T47D (cell line): Measurements from ENCODE around the gene DSG2.
"Not testable (repeated sequence)": the region's sequence is repeated elsewhere in the genome, so short reads cannot be mapped to it uniquely, and the experiment has no call there.

Experiments used
- DNase-seq, 2 experiments: peaks; one replicate each; pipeline versions ENCODE4 v3.0.0 to v3.0.0-alpha.2; 2011 to 2012; ENCODE audit warnings: low read depth in 1 of 2, low spot score in 1 of 2
- JUND ChIP-seq: IDR thresholded peaks from 2 replicates; pipeline ENCODE4 v1.6.1; 2012; ENCODE audit warnings: low read depth
- in situ Hi-C: cut with HindIII; loops from 2 replicates; pipeline ENCODE4 v1.10.0; 2016; ENCODE audit warnings: low sequenced_read_pairs, low pct_unique_long_range_greater_than_20kb

Gene DSG2

DNA sequence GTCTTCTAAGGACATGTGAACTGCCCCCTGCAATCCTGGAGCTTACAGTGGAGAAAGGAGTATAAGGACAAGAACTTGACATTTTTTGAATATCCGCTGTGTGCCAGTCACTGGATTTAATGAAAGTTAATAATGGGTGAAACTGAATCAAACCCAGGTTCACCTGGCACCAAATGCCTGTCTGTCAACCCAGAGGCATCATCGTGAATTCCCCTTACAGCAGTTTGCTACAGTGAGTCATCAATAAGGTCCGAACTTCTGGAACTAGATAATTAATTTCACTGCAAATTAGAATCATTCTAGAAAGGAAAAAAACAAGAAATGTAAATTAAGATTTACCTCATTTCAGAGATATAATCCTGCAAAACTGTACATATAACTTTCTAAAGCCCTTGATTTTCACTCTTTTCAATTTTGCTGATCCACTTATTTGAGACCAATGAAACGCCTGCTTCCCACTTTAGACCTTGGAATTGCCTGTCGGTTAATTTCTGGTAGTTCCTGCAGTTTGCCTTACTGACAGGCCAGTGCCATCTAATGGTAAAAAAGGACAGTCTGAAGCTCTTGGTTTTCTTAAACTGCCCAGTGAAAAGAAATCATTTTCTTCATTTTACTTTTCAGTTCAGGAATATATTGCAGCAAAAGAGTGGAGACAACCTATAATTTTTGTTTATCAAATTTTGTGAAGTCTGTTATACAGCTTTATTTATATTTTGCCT is 8.2 kb downstream of the DSG2 start:
- TF ChIP-seq JUND: no peak
- peak in 1 of 2 experiments; percentile 48 for DNase-seq
- in situ Hi-C loops: no loop called here

DNA sequence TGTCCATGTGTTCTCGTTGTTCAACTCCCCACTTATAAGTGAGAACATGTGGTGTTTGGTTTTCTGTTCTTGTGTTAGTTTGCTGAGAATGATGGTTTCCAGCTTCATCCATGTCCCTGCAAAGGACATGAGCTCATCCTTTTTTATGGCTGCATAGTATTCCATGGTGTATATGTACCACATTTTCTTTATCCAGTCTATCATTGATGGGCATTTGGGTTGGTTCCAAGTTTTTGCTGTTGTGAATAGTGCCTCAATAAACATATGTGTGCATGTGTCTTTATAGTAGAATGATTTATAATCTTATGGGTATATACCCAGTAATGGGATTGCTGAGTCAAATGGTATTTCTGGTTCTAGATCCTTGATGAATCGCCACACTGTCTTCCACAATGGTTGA is 9.1 kb downstream of the DSG2 start:
- DNase-seq, in situ Hi-C loops: not testable (repeated sequence)

DNA sequence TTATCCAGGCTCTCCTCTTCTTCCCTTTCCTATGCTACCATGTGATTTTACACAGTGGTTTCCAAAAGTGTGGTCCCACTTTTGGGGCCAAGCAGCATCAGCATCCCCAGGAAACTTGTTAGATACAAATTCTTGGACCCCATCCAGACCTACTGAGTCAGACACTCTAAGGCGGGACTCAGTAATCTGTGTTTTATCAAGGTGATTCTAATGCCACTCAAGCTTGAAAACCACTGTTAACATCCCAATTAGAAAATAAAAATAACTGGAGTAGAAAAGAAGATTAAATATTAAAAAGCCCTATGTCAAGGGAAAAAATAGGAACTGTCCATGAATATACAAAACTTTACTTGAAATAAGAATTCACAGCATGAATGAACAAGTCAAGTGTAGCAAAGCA is 10.8 kb downstream of the DSG2 start:
- in situ Hi-C loops: no loop called here
- no peak for DNase-seq
- no peak for TF ChIP-seq JUND

DNA sequence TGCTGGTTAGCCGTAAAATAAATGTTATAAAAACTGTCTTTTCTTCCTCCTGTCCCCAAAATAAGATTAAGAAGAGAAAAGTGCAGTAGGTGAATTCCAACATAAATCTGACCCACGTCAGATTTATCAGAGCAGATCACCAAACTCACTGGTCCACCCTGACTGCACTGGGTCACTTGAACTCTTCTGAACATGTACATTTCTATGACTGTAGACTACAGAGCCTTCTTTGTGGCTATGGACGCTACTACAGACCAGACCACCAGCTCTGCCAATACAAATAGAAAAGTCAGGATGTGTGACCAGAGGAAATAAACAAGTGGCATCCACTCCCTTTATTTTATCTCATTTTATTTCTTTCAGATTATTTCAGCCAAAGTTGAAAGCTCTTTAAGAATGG is 11.6 kb downstream of the DSG2 start:
- in situ Hi-C loops: no loop called here
- DNase-seq: no peak
- no peak for TF ChIP-seq JUND

DNA sequence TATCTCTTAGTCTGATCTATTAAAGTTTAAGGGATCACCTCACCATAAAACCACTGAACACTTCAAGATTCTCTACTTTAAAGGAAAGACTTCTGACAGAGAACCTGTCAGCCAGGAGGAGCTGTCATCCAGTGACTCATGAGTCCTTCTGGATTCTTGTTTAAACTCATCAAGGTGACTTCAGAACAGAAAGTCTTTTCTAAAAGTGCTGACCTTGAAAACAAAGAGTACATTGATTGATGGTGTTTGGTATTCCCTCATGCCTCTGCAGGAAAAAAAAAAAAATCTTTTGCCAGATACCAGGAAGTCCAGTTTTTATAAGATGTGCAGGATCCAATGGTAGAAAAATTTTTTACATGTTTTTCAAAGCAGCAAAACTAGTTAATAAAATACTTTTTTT is 12.3 kb downstream of the DSG2 start:
- in situ Hi-C loops: no loop called here
- TF ChIP-seq JUND: no peak
- DNase-seq: no peak

DNA sequence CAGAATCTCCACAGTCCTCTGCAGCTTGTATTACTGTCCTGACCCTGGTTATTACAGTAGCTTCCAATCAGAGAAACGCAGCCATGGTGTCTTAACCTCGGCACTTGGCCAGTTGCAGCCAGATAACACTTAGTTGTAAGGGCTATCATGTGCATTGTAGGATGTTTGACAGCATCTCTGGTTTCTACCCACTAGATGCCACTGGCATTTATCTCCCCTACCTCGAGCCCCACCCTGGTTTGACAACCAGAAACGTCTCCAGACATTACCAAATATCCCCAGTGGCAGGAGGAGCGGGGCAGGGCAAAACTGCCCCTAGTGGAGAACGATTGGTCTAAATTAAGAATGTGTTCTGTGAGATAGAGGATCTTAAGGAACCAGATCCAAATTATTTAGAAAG is 13.1 kb downstream of the DSG2 start:
- in situ Hi-C loops: no loop called here
- DNase-seq: no peak
- TF ChIP-seq JUND: no peak

DNA sequence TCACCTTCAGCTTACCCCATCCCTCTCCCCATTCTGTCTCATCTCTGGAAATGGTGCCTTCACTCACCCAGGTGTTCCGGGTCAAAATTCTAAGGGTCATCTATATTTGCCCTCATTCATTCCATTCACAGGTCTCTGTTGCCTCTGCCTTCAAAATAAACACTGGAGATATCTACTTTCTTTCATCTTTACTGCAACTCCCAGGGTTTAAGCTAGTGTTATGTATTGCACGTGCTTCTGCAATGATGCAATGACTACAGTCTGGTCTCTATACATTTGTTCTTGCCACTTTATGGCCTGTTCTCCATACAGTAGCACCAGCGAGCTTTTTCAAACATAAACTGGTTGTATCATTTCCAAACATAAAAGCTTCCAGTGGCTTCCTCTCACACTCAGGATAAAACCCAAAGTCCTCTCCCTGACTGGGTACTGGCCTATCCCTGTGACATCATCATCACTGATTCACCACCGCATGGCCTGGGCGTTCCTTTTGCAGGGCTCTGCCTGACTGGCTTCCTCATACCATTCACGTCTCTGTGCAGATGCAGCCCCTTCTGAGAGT is 14.3 kb downstream of the DSG2 start:
- TF ChIP-seq JUND: no peak
- in situ Hi-C loops: no loop called here
- DNase-seq: no peak

DNA sequence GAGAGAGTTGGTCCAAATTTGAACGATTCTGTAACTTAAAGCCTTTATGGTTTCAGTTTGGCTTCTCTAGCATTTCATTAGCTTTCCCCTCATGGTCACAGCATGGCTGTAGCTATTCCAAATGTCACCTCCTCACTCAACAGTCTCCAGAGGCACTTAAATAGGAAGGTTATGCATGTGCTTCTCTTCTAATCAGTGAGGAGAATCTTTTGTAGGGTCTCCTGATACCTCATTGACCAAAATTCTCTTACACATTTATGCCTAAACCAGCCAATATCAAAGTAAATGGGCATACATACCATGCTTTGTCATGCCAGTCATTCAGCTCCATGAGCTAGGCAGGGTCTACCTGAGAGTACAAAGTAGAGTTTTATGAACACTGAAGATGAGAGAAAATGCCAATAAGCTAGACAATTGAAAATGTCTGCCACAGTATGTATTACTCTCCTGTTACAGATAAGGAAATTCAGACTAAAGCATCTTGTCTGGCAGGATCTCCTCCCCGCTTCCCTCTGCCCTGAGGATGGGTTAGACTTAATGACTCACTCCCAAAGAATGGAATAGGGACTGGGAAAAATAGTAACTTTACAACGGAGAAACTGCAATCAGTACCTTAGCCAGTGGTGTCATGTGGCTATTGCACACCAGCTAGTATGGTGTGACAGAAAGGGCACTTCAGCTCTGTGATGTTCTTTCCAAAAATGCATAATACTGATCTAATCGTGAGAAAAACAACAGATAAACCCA is 15.4 kb downstream of the DSG2 start:
- in situ Hi-C loops: no loop called here
- TF ChIP-seq JUND: no peak
- DNase-seq: peak in 1 of 2 experiments; percentile 18

DNA sequence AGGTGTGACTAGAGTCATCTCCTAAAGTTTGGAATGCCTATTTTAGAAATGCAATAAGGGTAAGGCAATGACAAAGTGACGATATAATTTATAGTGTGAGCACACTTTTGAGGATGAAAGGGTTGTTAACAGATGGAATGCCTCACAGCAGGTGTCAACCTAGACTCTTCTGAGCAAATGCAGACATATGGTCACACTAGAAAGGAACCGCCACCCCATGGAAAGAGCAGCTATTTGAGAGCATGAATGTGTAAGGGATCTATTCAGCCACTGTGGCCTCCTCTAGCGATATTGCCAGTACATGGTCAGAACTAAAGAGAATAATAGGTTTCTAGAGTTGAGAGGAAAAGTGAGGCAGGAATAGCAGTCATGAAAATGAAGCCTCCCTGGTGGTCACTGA is 18.5 kb downstream of the DSG2 start:
- no peak for TF ChIP-seq JUND
- DNase-seq: no peak
- in situ Hi-C loops: no loop called here

DNA sequence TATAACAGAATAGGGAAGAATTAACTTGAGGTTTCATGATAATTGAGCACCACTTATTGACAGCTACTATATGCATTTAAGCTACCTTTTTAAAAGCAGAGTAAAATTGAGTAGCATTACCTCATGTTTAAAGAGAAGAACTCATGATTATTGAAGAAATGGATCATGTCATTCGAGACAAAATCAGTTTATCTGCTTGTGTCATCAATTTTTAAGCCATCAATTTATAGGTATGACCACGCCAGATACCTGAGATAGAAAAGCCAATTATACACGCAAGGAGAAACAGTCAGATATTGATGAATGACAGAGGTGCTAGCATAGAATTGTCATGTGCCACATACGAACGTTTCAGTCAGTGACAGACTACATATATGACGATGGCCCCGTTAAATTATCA is 28.4 kb downstream of the DSG2 start:
- in situ Hi-C loops: no loop called here

DNA sequence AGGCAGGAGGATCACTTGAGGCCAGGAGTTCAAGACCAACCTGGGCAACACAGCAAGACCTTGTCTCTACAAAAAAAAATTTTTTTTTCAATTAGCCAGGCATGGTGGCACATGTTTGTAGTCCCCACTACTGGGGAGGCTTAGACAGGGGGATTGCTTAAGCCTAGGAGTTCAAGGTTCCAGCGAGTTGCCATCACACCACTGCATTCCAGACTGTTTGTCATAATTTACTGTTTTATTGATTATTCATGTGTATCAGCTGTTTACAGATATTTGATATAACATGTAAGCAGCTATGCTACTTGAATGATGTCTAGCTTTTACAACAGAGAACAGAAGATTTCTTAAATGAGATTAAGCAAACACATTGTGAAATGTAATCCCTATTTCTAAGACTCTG is 35.3 kb downstream of the DSG2 start:
- in situ Hi-C loops: no loop called here
- no peak for DNase-seq
- no peak for TF ChIP-seq JUND

More for the DNA sequence above, 28.4 kb downstream of the DSG2 start:
- no peak for DNase-seq
- TF ChIP-seq JUND: no peak

DNA sequence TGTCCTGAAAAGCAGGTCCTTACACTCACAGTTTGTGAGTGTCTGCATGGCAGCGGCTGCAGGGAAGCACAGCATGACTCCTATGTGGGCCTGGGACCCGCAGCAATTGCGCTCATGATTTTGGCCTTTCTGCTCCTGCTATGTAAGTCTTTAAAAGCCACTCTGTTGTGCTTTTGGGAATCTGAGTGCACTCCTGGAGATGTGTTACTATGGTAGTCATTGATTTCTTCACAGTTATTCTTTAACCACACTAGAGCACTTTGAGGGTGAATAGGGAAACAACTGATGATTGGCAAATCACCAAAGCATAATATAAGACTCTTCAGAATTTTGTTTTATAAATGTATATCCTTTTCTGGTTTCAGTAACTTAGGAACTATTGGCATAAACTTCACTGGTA is 40.9 kb downstream of the DSG2 start:
- no peak for DNase-seq
- in situ Hi-C loops: no loop called here

DNA sequence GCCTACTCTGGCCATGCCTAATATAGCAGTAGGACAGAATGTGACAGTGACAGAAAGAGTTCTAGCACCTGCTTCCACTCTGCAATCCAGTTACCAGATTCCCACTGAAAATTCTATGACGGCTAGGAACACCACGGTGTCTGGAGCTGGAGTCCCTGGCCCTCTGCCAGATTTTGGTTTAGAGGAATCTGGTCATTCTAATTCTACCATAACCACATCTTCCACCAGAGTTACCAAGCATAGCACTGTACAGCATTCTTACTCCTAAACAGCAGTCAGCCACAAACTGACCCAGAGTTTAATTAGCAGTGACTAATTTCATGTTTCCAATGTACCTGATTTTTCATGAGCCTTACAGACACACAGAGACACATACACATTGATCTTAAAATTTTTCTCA is 48.5 kb downstream of the DSG2 start:
- in situ Hi-C loops: no loop called here
- no peak for TF ChIP-seq JUND
- no peak for DNase-seq

More for the DNA sequence above, 40.9 kb downstream of the DSG2 start:
- TF ChIP-seq JUND: no peak
